PFSK-1 (cell line): ENCODE measurements around the gene NLRP3.

Experiments
- FOXP2 ChIP-seq: optimal IDR thresholded peaks from 2 replicates; pipeline ENCODE3; 2011; ENCODE audit warnings: borderline replicate concordance, control low read depth, inconsistent platforms; ENCODE audit not compliant: insufficient read depth; ENCODE audit errors: extremely low read length, extremely low read depth
- POLR2AphosphoS5 ChIP-seq: IDR thresholded peaks from 2 replicates; pipeline ENCODE4 v1.6.1; 2012; ENCODE audit warnings: low read depth, mild to moderate bottlenecking, control low read depth, low read length, moderate library complexity
- REST ChIP-seq, 2 experiments: IDR thresholded peaks; 2 replicates each; pipeline versions ENCODE4 v1.6.1 to v1.8.0; 2011 to 2012; ENCODE audit warnings: low read depth in 2 of 2, low read length in 2 of 2, control low read depth in 1 of 2, inconsistent platforms in 1 of 2, mild to moderate bottlenecking in 1 of 2, moderate library complexity in 1 of 2; ENCODE audit not compliant: insufficient read depth in 1 of 2
- TAF1 ChIP-seq: IDR thresholded peaks from 2 replicates; pipeline ENCODE4 v1.6.1; 2012; ENCODE audit warnings: low read length, control low read depth, borderline replicate concordance; ENCODE audit not compliant: insufficient read depth

- TF ChIP-seq TAF1 = no peak
- TF ChIP-seq POLR2AphosphoS5 = no peak
- TF ChIP-seq REST (IDR thresholded peaks at IDR 0.05; ENCODE audit: insufficient read depth in 1 of 2, low read depth in 2 of 2, low read length in 2 of 2) = no peak
- TF ChIP-seq FOXP2 = no peak
Measured at GRCh38 chr1:247370786-247371732, 44.9 kb upstream of the NLRP3 start.
